PFSK-1 (cell line): Measurements from ENCODE around the gene HCRTR1.

ENCODE experiments used
- POLR2AphosphoS5 ChIP-seq: IDR thresholded peaks from 2 replicates; pipeline ENCODE4 v1.6.1; 2012; ENCODE audit warnings: low read depth, mild to moderate bottlenecking, control low read depth, low read length, moderate library complexity
- REST ChIP-seq, 2 experiments: IDR thresholded peaks; 2 replicates each; pipeline versions ENCODE4 v1.6.1 to v1.8.0; 2011 to 2012; ENCODE audit warnings: low read depth in 2 of 2, low read length in 2 of 2, control low read depth in 1 of 2, inconsistent platforms in 1 of 2, mild to moderate bottlenecking in 1 of 2, moderate library complexity in 1 of 2; ENCODE audit not compliant: insufficient read depth in 1 of 2
- SIN3A ChIP-seq: IDR thresholded peaks from 2 replicates; pipeline ENCODE4 v1.6.1; 2012; ENCODE audit warnings: mild to moderate bottlenecking, low read length, moderate library complexity, borderline replicate concordance; ENCODE audit not compliant: insufficient read depth

- TF ChIP-seq POLR2AphosphoS5 (no peak), SIN3A (no peak), REST (IDR thresholded peaks at IDR 0.05; ENCODE audit: insufficient read depth in 1 of 2, low read depth in 2 of 2, low read length in 2 of 2) (no peak)
These were observed 40.6 kb upstream of the HCRTR1 start for GRCh38 chr1:31576743-31577455.
